Fibroblast of villous mesenchyme (primary cell): ENCODE measurements around the gene RNFT2. TPM values are rescaled to one million over a fixed set of nuclear protein-coding genes. Genes with fewer than 3 reads are reported as not detected.

ENCODE experiments used
- DNase-seq: peaks from one replicate; pipeline ENCODE4 v3.0.0-alpha.2; 2010; ENCODE audit warnings: low read depth
- H3K4me3 ChIP-seq: 2 replicates; pipeline ENCODE4 v1.5.1; 2011; ENCODE audit warnings: low read depth, mild to moderate bottlenecking, low read length
- CTCF ChIP-seq: IDR thresholded peaks from 2 replicates; pipeline ENCODE4 v1.5.1; 2012; ENCODE audit warnings: low read depth, mild to moderate bottlenecking, low read length; ENCODE audit not compliant: insufficient read depth
- total RNA-seq: library from RNA; depleted of rRNA; stranded (reverse); fragments of >200 nt; gene quantifications from 2 replicates; pipeline ENCODE4 v1.2.3, GENCODE V29; 2012

RNFT2 gene
- total RNA-seq, 1 donor = 7.3 TPM

GRCh38 chr12:116698554-116699075 is 39.5 kb upstream of the RNFT2 start:
- TF ChIP-seq CTCF = no peak
- no peak for DNase-seq
- H3K4me3 ChIP-seq = no peak overlapping the region

DNA sequence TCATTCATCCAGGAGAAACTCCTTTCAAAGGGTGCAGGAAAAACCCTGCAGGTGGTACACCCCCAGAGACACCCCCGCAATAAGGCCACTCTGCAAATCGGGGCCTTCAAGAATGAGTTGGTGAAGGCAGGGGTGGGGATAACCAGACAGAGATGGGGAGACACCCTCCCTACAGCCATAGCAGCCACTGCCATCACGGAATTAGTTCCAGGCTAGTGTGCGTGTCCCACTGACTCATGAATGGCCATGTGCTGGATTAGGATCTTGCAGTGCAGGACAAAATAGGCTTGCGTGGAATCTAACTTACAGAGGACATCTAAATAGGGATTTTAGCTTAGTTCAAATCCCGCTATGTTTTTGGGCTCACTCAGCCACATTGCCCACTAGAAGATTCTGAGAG is 38.0 kb upstream of the RNFT2 start:
- H3K4me3 ChIP-seq = no peak overlapping the region
- no peak for TF ChIP-seq CTCF
- no peak for DNase-seq

DNA sequence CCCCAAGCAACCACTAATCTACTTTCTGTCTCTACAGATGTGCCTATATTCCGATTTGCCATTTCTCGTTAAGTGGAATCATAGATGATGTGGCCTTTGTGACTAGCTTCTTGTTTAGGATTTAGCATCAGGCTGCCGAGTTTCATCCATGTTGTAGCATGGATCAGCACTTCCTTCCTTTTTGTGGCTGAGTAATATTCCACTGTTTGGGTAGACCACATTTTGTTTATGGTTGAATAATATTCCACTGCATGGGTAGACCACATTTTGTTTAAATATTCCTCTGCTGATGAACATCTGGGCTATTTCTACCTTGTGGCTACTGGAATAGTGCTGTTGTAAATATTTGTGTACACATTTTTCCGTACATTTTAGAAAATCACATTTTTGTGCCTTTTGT is 36.7 kb upstream of the RNFT2 start:
- DNase-seq = no peak
- no peak overlapping the region for H3K4me3 ChIP-seq
- no peak for TF ChIP-seq CTCF

- TF ChIP-seq CTCF = peak; percentile 89
- peak; percentile 58 for DNase-seq
- H3K4me3 ChIP-seq = no peak overlapping the region
Observed at GRCh38 chr12:116703214-116703795, 34.8 kb upstream of the RNFT2 start.

DNA sequence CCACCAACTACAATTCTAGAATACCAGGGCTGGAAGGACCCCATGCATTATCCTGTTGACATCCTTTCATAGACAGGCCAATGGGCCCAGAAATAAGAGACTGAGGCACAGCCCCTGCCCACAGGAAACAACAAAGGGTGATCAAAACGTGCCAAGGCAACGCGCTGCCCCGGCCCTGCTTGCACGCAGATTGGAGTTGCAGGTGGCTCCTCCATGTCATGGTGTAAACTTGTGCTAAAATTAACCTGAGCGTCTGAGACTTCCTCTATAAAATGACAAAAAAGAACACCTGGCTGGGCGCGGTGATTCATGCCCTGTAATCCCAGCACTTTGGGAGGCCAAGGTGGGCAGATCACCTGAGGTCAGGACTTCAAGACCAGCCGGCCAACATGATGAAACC is 30.4 kb upstream of the RNFT2 start:
- H3K4me3 ChIP-seq = no peak overlapping the region
- no peak for DNase-seq
- no peak for TF ChIP-seq CTCF

DNA sequence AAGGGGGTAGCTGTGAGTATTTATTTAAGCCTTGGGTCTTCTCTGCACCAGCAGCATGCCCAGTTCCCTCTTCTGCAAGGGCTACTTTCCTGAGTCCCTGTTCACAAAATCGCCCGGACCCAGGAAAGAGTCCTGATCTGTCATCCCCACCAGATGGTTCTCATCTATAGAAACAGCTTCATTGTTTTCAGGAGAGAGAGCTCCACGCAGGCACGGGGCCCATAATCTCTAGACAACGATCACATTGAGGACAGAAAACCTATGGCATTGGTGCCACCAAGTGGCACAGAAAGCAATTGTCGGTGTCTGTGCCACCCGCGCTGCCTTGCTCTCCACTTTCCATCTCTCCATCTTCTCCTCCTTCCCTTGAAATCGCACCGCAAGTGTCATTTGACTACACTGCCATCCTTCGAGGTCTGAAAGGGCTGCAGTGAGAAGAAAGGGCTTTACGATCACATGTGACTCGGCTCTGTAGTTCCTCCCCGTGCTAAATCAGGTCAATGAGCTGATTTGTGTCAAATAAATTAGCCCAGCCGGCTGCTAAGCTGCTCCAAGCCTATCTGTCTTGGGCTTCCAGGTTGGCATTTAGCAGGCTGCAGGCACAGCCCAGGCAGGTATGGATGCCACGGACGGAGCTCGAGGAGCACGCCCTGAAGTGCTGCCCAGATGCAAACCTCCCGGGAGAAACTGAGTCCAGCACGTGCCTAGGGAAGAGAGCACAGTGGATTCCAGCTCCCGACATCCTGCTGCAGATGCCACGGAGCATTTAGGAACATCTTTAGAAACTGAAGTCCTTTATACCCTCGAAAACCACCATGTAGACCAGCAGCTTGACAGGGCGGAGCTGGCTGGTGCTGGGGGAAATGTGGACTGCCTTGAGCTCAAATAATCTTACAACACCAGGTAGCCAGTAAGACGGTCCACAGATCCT is 29.0 kb upstream of the RNFT2 start:
- DNase-seq = peak; percentile 31
- H3K4me3 ChIP-seq = no peak overlapping the region
- TF ChIP-seq CTCF = peak; percentile 35
